GM19455 (cell line): ENCODE measurements around the gene BCOR.

Source experiments
- ATAC-seq: cut with Tn5 transposase; IDR thresholded peaks from one replicate; pipeline ENCODE4 v1.9.1; 2021; ENCODE audit not compliant: unreplicated experiment

BCOR gene

DNA sequence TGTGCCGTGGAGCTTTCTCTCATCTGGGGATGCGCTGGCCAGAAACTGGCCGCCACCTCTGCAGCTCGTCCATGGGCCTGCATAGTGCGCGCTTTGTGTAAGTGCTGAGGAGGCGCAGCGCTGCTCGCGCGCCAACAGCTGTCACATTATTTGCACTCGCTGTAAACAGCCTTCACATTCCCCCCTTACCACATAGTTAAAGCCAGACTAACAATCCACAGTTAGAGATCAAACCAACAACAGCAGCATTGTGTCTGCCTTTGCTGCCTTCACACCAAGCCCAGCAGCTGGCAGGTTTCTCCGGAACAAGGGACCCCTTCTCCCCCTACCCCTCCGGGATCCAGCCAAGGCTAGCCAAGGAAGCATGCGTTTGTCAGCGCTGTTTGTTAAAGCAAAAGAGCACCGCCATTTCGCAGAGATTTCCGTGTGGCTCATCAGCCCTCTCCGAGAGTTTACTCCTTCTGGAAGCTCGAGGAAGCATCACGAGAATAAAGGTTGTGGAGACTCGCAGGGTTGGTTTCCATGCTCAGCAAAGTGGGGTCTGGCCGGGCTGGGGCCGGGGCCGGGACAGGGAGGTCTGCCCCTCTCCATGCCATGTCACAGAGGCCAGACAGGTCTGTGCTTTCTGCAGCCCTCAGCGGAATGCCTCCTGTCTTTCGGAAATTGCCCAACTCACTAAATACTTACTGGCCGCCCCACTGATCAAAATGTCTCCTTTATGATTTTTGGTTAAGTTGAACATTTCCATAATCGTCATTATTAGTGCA lies 11.0 kb downstream of the BCOR start:
- no peak for ATAC-seq

DNA sequence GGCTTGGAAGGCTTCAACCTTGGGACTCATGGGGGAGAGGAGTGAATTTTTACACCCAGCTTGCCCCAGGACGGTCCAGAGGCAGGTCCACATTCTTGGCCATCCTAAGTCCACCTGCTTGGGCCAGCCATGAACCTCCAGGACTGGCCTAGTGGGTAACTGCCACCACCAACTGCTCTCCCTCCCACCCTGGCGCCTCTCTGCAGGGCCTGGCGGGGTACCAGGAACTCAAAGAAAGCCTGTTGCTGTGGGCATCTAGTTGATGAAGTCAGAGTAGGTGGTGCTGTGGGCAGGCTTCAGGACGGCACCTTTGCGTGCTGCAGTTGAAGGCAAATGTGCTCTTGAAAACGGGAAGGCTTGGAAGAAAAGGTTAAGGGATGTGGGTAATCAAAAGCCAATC lies 12.0 kb downstream of the BCOR start:
- ATAC-seq, result no peak

- no peak for ATAC-seq
Measured at GRCh38 chrX:40085102-40085551, 12.6 kb downstream of the BCOR start.

GRCh38 chrX:40084471-40085101 lies 13.2 kb downstream of the BCOR start:
- no peak for ATAC-seq

DNA sequence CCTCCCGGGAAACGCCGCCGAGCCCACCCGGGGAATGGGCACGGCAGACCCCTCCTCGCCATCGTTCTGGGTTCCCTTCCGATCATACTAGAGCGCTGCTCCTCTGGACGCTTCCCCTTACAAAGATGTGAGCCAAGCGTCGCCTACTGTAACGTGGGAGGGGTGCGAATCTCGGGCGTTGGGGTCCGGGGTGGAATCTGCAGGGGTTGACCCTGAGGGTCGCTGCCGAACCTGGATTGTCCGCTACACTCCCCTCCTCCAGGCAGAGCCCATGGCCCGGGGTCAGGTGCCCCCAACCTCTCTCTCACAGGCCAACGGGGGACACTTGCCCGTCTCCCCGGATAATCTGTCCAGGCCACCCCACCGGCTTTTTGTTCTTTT lies 13.8 kb downstream of the BCOR start:
- ATAC-seq, result no peak

- no peak for ATAC-seq
Measured at GRCh38 chrX:40083120-40083978, 14.4 kb downstream of the BCOR start.

DNA sequence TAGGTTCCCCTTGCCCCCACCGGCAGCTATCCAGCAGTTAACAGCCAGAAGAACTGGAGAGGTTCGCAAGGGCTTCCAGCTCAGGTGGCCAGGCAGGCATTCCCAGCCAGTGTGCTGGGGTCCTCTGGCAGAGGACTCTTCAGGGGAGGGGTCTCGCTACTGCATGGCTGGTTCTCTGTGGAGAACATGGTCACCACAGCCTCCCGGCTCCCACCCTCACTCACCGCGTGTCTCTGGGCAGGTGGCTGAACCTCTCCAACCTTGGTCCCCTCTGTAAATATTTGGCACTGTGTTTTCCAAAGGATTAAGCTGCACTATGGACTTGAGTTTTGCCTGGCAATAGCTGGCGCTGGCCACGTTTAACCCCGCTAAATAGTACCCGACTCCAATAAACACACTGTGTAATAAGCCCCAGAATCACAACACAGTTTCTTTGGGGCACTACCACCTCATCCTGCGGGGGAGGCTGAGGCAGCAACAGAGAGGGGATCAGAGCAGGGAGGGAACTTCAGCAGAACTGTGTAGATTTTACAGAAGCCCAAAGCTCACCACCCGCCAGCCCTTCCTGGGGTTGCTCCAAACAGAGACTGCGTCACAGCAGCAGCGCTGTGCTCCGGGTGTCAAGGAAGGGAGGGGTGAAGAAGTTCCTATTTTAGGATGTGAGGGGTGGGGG lies 15.2 kb downstream of the BCOR start:
- no peak for ATAC-seq

- ATAC-seq, result no peak
Measured at GRCh38 chrX:40081679-40082068, 16.1 kb downstream of the BCOR start.

DNA sequence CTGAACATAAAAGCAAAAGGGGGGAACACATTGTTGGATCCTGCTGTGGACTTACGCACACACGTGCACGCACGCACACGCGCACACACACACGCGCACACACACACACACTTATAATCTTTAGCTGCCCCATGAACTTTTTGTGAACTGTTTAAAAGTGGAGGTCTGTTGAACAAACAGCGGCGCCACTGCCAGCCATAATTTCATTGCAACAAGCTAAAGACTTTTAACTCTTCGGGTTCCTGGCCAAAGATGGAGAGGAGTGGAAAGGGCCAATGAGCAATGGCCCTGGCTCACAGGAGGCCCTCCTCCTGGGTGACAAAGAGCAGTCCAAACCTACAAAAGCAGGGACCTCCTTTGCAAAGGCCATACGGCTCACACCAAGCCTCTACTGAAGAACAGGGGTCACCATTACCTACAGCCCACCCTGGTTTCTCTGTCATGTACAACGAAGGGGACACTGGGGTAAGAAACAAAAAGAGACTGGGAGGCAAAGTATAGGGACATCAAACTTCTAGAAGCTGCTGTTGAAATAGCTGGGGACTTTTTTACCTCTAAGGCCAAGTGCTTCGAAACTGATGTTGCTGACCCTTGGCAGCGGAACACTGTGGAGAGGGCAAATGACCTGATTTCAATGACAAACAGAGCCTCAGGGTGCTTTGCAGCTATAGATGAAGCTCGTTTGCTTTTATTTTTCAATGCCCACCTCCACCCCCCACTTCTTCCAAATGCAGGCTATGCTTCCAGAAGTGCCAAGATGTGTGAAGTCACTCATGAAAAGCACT lies 16.7 kb downstream of the BCOR start:
- no peak for ATAC-seq

- ATAC-seq, result no peak
Measured at GRCh38 chrX:40079572-40079971, 18.2 kb downstream of the BCOR start.

DNA sequence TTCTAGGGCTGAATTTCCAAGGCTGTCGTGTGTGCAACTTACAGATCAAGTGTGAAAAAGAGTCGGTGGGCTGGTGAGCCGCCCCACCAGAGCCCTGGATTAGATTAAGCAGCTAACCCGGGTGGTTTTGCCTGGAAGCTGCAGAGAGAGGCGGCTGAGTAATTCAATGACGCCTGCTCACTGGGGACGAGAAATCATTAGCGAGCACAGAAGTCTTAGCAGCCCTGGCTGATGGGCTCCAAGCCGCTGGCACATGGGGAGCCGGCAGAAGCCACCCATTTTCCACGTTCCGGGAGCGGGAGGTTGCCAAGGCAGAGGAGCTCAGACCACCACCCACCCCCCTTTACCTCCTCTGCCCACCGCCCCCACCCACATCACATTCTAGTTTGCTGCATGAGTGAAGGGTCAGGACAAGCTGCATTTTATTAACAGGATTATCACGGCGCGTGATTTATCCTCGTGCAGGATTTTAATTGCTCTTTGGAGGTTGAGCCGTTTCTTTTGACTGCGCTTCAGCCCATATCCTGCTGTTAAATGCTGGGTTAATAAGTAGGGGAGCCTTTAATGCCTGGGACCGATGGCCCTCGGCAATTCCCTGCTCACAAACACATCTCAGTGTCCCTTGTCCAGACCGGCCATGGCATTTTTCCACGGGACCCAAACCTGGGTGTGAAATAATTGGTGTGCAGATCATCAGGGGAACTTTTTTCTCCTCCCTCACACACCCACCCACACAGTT lies 19.1 kb downstream of the BCOR start:
- no peak for ATAC-seq

- no peak for ATAC-seq
Measured at GRCh38 chrX:40077906-40078305, 19.9 kb downstream of the BCOR start.

- ATAC-seq, result no peak
Measured at GRCh38 chrX:40076750-40077575, 20.8 kb downstream of the BCOR start.

DNA sequence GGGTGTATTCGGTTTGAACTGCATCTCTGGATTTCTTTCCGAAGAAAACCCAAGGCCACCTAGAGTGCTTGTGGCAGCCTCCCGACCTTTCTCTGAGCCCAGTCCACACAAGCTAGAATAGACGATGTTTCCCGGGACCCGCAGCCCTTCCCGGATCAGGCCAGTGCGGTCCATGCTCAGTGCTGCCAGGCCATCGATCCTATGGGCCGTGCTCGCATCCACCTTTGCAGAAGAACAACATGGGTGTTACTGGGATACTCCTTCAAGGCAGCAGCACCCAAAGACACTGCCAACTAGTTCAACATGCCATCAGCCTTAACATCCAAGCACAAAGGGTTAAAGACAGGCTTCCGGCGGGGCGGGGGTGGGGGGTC lies 22.8 kb downstream of the BCOR start:
- ATAC-seq, result no peak

DNA sequence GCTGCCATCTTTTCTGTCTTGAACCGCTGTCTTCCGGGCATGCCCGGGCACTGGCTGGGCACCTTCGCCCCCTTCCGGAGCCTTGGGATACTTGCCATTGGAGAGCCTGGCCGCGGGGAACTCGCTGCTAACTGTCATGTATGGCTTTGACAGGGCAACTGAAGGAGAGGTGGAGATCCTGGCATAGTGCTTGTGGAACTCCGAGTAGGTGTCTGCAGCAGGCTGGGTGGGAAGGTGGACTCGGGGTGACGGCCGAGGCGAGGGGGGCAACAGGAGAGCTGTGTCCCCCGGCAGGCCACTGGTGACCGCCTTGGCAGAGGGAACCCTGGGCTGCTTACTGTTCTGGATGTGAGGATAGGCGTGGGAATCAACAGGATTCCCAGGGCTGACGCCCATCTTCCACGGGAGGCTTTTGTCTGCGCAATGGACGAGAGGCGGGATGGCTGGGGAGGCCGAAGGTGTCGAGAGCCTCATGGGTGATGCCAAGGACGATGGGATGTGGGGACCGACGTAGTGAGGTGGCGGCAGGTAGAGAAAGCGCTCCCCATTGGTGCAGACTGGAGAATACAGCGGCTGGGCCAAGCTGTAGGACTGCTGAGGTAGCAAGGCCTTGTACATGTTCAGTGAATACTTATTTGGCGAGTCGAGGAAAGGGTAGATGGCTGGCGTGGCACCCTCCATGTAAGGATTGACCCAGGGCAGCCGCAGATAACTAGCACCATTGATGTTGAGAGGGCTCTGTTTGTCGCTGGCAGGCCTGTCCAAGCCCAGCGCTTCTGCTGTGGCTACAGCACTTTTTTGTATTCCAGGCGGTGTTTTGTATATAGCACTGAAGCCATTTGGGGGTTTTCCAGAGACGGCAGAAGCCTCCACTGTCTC lies 23.4 kb downstream of the BCOR start:
- ATAC-seq, result no peak

GRCh38 chrX:40073439-40074054 lies 24.2 kb downstream of the BCOR start:
- no peak for ATAC-seq

- ATAC-seq, result no peak
Measured at GRCh38 chrX:40072246-40072645, 25.5 kb downstream of the BCOR start.

DNA sequence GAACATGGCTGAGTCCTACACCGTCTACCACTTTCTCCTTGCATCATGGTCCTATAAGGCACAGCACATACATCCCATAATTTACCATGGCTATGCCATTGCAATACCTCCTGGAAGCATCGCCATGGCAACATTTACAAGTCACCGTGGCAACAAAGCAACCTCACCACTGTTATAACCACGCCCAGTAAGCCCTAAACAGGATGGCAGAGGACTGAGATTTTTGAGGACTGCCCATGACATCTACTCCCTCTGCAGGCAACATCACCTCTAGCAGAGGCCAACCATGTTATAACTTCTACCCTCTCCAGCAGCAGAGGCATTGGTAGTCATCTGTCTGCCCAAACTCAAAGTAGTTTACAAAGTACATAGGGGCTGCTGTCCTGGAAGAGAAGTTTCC lies 29.7 kb downstream of the BCOR start:
- no peak for ATAC-seq
